ENCODE results near the gene CDCA3. TPM values are rescaled to one million over a fixed set of nuclear protein-coding genes. Genes with fewer than 3 reads are reported as not detected.
"Not testable (repeated sequence)": the region's sequence is repeated elsewhere in the genome, so short reads cannot be mapped to it uniquely, and the experiment has no call there.

Gene CDCA3
- total RNA-seq = 1.3 and 4.7 TPM in 2 replicates

- peak; percentile 98 for DNase-seq (ENCODE audit: low read depth)
Measured at GRCh38 chr12:6851153-6851920, at the start of gene CDCA3. Gene CDCA3, minus strand, starts transcription at chr12:6851286. Its CDS starts 334 bp downstream, at chr12:6850952.

- DNase-seq (ENCODE audit: low read depth) = peak; percentile 50
Measured at GRCh38 chr12:6899837-6900519, 48.9 kb upstream of the CDCA3 start.

GRCh38 chr12:6899427-6899826, 48.3 kb upstream of the CDCA3 start:
- no peak for DNase-seq (ENCODE audit: low read depth)

GRCh38 chr12:6896846-6897435, 45.9 kb upstream of the CDCA3 start:
- DNase-seq (ENCODE audit: low read depth) = no peak

GRCh38 chr12:6894321-6894720, 43.2 kb upstream of the CDCA3 start:
- no peak for DNase-seq (ENCODE audit: low read depth)

GRCh38 chr12:6892683-6893082, 41.6 kb upstream of the CDCA3 start:
- not testable (repeated sequence) for DNase-seq (ENCODE audit: low read depth)

GRCh38 chr12:6891646-6892001, 40.5 kb upstream of the CDCA3 start:
- no peak for DNase-seq (ENCODE audit: low read depth)

GRCh38 chr12:6890789-6891645, 39.9 kb upstream of the CDCA3 start:
- DNase-seq (ENCODE audit: low read depth) = peak; percentile 76

- DNase-seq (ENCODE audit: low read depth) = not testable (repeated sequence)
Measured at GRCh38 chr12:6889775-6890573, 38.9 kb upstream of the CDCA3 start.

GRCh38 chr12:6888794-6889193, 37.7 kb upstream of the CDCA3 start:
- DNase-seq (ENCODE audit: low read depth) = not testable (repeated sequence)

GRCh38 chr12:6888360-6888759, 37.3 kb upstream of the CDCA3 start:
- DNase-seq (ENCODE audit: low read depth) = no peak

- DNase-seq (ENCODE audit: low read depth) = no peak
Measured at GRCh38 chr12:6887460-6887859, 36.4 kb upstream of the CDCA3 start.

GRCh38 chr12:6886206-6886999, 35.3 kb upstream of the CDCA3 start:
- DNase-seq (ENCODE audit: low read depth) = not testable (repeated sequence)

- no peak for DNase-seq (ENCODE audit: low read depth)
Measured at GRCh38 chr12:6884539-6884938, 33.5 kb upstream of the CDCA3 start.

- no peak for DNase-seq (ENCODE audit: low read depth)
Measured at GRCh38 chr12:6883683-6884082, 32.6 kb upstream of the CDCA3 start.

- DNase-seq (ENCODE audit: low read depth) = no peak
Measured at GRCh38 chr12:6883252-6883651, 32.2 kb upstream of the CDCA3 start.

- not testable (repeated sequence) for DNase-seq (ENCODE audit: low read depth)
Measured at GRCh38 chr12:6879824-6880223, 28.7 kb upstream of the CDCA3 start.

GRCh38 chr12:6874015-6874368, 22.9 kb upstream of the CDCA3 start:
- DNase-seq (ENCODE audit: low read depth) = not testable (repeated sequence)

- peak; percentile 85 for DNase-seq (ENCODE audit: low read depth)
Measured at GRCh38 chr12:6873094-6874014, 22.3 kb upstream of the CDCA3 start, which contains the start of gene SPSB2. Gene SPSB2, minus strand, starts transcription at chr12:6873303. Its CDS starts 402 bp downstream, at chr12:6872901.
